NCI-H2227 (cell line): ENCODE results near the gene TFB1M.

Source experiments
- DNase-seq: peaks from one replicate; lab custom pipeline; 2025; ENCODE audit not compliant: unreplicated experiment; lab: John Stamatoyannopoulos, UW

Gene TFB1M

GRCh38 chr6:155265843-155266535 lies 48.3 kb downstream of the TFB1M start:
- no peak for DNase-seq

GRCh38 chr6:155264693-155265320 lies 49.5 kb downstream of the TFB1M start:
- DNase-seq: no peak

- DNase-seq: no peak
Measured at GRCh38 chr6:155263373-155264063, 50.8 kb downstream of the TFB1M start, which contains the start of gene CLDN20. Gene CLDN20, plus strand, starts transcription at chr6:155264013. Its CDS starts 11,707 bp downstream, at chr6:155275720.

GRCh38 chr6:155262655-155263054 lies 51.6 kb downstream of the TFB1M start:
- DNase-seq: no peak

- no peak for DNase-seq
Measured at GRCh38 chr6:155261111-155261900, 53.0 kb downstream of the TFB1M start.

GRCh38 chr6:155260686-155261085 lies 53.6 kb downstream of the TFB1M start:
- DNase-seq: no peak

GRCh38 chr6:155259897-155260296 lies 54.4 kb downstream of the TFB1M start:
- DNase-seq: no peak

- no peak for DNase-seq
Measured at GRCh38 chr6:155259204-155259603, 55.1 kb downstream of the TFB1M start.

- DNase-seq: no peak
Measured at GRCh38 chr6:155257796-155258195, 56.5 kb downstream of the TFB1M start.

- no peak for DNase-seq
Measured at GRCh38 chr6:155256122-155256795, 58.0 kb downstream of the TFB1M start.

GRCh38 chr6:155254139-155254538 lies 60.1 kb downstream of the TFB1M start:
- no peak for DNase-seq

GRCh38 chr6:155253337-155253736 lies 60.9 kb downstream of the TFB1M start:
- no peak for DNase-seq

GRCh38 chr6:155252581-155252980 lies 61.7 kb downstream of the TFB1M start:
- no peak for DNase-seq

- DNase-seq: no peak
Measured at GRCh38 chr6:155250701-155251381, 63.4 kb downstream of the TFB1M start.

GRCh38 chr6:155248008-155249001 lies 66.0 kb downstream of the TFB1M start:
- peak; percentile 45 for DNase-seq

- DNase-seq: no peak
Measured at GRCh38 chr6:155247618-155248007, 66.7 kb downstream of the TFB1M start.

GRCh38 chr6:155246825-155247224 lies 67.5 kb downstream of the TFB1M start:
- DNase-seq: no peak

- DNase-seq: no peak
Measured at GRCh38 chr6:155245831-155246230, 68.5 kb downstream of the TFB1M start.

GRCh38 chr6:155245193-155245592 lies 69.1 kb downstream of the TFB1M start:
- no peak for DNase-seq
